A673 (cell line): ENCODE data around the gene EXOC6. TPM values are rescaled to one million over a fixed set of nuclear protein-coding genes. Genes with fewer than 3 reads are reported as not detected.

Source experiments
- BruUV-seq: library from RNA; stranded (reverse); fragments of 400-500 nt; replicated peaks from 2 replicates; lab custom pipeline; 2021; lab: Mats Ljungman, UMichigan
- CTCF ChIA-PET: fragments of 300-600 bp; sonication (Branson Sonifier 250); formaldehyde crosslinking; loops from one replicate; lab custom pipeline; 2022; ENCODE audit warnings: antibody characterized with exemption; lab: Charles Lee
- POLR2A ChIA-PET: fragments of 300-600 bp; sonication (Branson Sonifier 250); formaldehyde crosslinking; loops from one replicate; lab custom pipeline; 2022; ENCODE audit warnings: antibody characterized with exemption; ENCODE audit not compliant: low non-redundant PET; lab: Charles Lee
- DNase-seq: peaks from one replicate; pipeline ENCODE4 v3.0.0-alpha.2; 2015; ENCODE audit warnings: low spot score
- H3K27ac ChIP-seq: fragments of 200-600 bp; sonication (generic); 2 replicates; pipeline ENCODE4 v1.5.1; 2016; ENCODE audit warnings: mixed run types, low read depth, mild to moderate bottlenecking, mixed read lengths, antibody characterized with exemption, low read length; ENCODE audit not compliant: poor library complexity, severe bottlenecking
- H3K27me3 ChIP-seq: fragments of 200-600 bp; sonication (generic); replicated peaks from 2 replicates; pipeline ENCODE4 v1.6.1; 2017; ENCODE audit warnings: mixed run types, low read depth, mild to moderate bottlenecking, mixed read lengths, antibody characterized with exemption, low read length; ENCODE audit not compliant: insufficient read depth, poor library complexity
- H3K36me3 ChIP-seq: fragments of 200-600 bp; sonication (generic); 2 replicates; pipeline ENCODE4 v1.6.1; 2016; ENCODE audit warnings: mixed run types, mild to moderate bottlenecking, mixed read lengths, antibody characterized with exemption, low read length; ENCODE audit not compliant: insufficient read depth, poor library complexity, severe bottlenecking
- H3K4me1 ChIP-seq: fragments of 200-600 bp; sonication (generic); 2 replicates; pipeline ENCODE4 v1.6.1; 2017; ENCODE audit warnings: mixed run types, mild to moderate bottlenecking, mixed read lengths, antibody characterized with exemption, low read length; ENCODE audit not compliant: insufficient read depth, poor library complexity, severe bottlenecking
- H3K4me3 ChIP-seq: fragments of 200-600 bp; sonication (generic); 2 replicates; pipeline ENCODE4 v1.5.1; 2016; ENCODE audit warnings: low read depth, mixed run types, mild to moderate bottlenecking, mixed read lengths, low read length; ENCODE audit not compliant: poor library complexity, severe bottlenecking
- H3K9me3 ChIP-seq: fragments of 200-600 bp; sonication (generic); 2 replicates; pipeline ENCODE4 v1.6.1; 2016; ENCODE audit warnings: mixed run types, low read depth, mild to moderate bottlenecking, mixed read lengths, antibody characterized with exemption, low read length; ENCODE audit not compliant: poor library complexity, severe bottlenecking
- EZH2 ChIP-seq: fragments of 200-600 bp; sonication (generic); IDR thresholded peaks from 2 replicates; pipeline ENCODE4 v1.6.1; 2017; ENCODE audit warnings: borderline replicate concordance, low read depth, mild to moderate bottlenecking, mixed read lengths, antibody characterized with exemption, low read length; ENCODE audit not compliant: poor library complexity, severe bottlenecking
- intact Hi-C: fragments of 100-400 bp; cut with micrococcal nuclease; formaldehyde crosslinking; loops from one replicate; pipeline ENCODE4 v1.10.0; 2022; ENCODE audit not compliant: unreplicated experiment
- total RNA-seq: library from RNA; stranded (reverse); gene quantifications from 2 replicates; pipeline ENCODE4 v1.2.3, GENCODE V29; 2021
- TF ChIP-seq, protein P1 (sequence below): fragments of 300-800, 200-600 bp; sonication (generic); conservative IDR thresholded peaks from 2 replicates; pipeline ENCODE4 v1.5.1; 2017; ENCODE audit warnings: low read depth, mild to moderate bottlenecking, antibody characterized with exemption, low read length, moderate library complexity, mixed read lengths

The EXOC6 gene
- total RNA-seq, 1 experiment from 2014 or later, result 35.0 TPM

DNA sequence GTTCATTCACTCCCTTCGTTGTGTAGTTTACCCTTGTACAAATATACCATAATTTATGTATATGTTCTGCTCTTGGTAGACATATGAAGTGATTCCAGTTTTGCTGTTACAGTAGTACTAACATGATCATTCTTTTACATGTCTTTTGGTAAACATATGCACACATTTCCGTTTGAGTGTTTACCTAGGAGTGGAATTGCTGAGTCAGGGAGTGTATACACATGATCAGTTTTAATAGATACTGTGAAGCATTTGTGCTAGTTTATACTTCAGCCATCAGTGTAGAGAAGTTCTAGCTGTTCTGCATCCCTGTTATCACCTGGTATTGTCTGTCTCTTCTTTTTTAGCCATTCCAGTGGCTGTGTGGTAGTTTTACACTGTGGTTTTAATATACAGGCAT is 177.8 kb downstream of the EXOC6 start:
- CTCF ChIA-PET, result no interaction called here

DNA sequence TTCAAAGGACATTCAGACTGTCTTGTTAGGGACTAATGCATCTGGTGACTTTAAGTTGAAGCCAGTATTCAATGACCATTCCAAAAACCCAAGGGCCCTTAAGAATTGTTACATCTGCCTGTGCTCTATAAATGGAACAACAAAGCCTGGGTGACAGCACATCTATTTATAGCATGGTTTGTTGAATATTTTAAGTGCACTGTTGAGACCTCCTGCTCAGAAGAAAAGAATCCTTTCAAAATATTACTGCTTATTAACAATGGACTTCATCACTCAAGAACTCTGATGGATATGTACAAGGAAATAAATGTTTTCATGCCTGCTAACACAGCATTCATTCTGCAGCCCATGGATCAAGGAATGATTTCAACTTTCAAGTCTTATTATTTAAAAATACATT is 179.2 kb downstream of the EXOC6 start:
- Histone ChIP-seq H3K9me3 (peaks cover 10% of the 10 kb centered on the region), H3K4me1 (no peaks in the 10 kb centered on the region), H3K27ac (no peak overlapping the region), H3K36me3 (no peaks in the 10 kb centered on the region), H3K4me3 (no peak overlapping the region), H3K27me3 (no peaks in the 10 kb centered on the region)
- DNase-seq, result no peak
- no TSS peak for BruUV-seq
- CTCF ChIA-PET, result no interaction called here
- intact Hi-C loops, result no loop called here
- POLR2A ChIA-PET, result no interaction called here
- TF ChIP-seq, protein P1, sequence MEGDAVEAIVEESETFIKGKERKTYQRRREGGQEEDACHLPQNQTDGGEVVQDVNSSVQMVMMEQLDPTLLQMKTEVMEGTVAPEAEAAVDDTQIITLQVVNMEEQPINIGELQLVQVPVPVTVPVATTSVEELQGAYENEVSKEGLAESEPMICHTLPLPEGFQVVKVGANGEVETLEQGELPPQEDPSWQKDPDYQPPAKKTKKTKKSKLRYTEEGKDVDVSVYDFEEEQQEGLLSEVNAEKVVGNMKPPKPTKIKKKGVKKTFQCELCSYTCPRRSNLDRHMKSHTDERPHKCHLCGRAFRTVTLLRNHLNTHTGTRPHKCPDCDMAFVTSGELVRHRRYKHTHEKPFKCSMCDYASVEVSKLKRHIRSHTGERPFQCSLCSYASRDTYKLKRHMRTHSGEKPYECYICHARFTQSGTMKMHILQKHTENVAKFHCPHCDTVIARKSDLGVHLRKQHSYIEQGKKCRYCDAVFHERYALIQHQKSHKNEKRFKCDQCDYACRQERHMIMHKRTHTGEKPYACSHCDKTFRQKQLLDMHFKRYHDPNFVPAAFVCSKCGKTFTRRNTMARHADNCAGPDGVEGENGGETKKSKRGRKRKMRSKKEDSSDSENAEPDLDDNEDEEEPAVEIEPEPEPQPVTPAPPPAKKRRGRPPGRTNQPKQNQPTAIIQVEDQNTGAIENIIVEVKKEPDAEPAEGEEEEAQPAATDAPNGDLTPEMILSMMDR, result no peak
- TF ChIP-seq EZH2, result no peak

More for the DNA sequence above, 177.8 kb downstream of the EXOC6 start:
- Histone ChIP-seq H3K4me1 (peaks cover 7% of the 10 kb centered on the region), H3K27ac (no peak overlapping the region), H3K4me3 (no peak overlapping the region), H3K9me3 (peaks cover 10% of the 10 kb centered on the region), H3K27me3 (no peaks in the 10 kb centered on the region), H3K36me3 (no peaks in the 10 kb centered on the region)
- TF ChIP-seq, protein P1, result no peak
- no peak for TF ChIP-seq EZH2
- no TSS peak for BruUV-seq
- DNase-seq, result no peak
- intact Hi-C loops, result no loop called here
- POLR2A ChIA-PET, result no interaction called here

- no peaks in the 10 kb centered on the region for H3K4me1 ChIP-seq
- H3K27ac ChIP-seq, result no peak overlapping the region
- H3K9me3 ChIP-seq, result peaks cover 10% of the 10 kb centered on the region
- CTCF ChIA-PET, result no interaction called here
- TF ChIP-seq, protein P1, result no peak
- no peak for TF ChIP-seq EZH2
- intact Hi-C loops, result no loop called here
- POLR2A ChIA-PET, result no interaction called here
- no peaks in the 10 kb centered on the region for H3K27me3 ChIP-seq
- BruUV-seq, result no TSS peak
- no peak for DNase-seq
- H3K36me3 ChIP-seq, result no peaks in the 10 kb centered on the region
- no peak overlapping the region for H3K4me3 ChIP-seq
Observed at GRCh38 chr10:93028883-93029282, 180.6 kb downstream of the EXOC6 start.
